DND-41 (cell line): ENCODE results near the gene SLX4.

Experiments used
- CTCF ChIP-seq: IDR thresholded peaks from 2 replicates; pipeline ENCODE4 v1.5.1; 2012; ENCODE audit warnings: borderline replicate concordance, low read length, moderate library complexity, mild to moderate bottlenecking; ENCODE audit not compliant: poor library complexity, severe bottlenecking; ENCODE audit errors: extremely low read depth
- EZH2 ChIP-seq: IDR thresholded peaks from 3 replicates; pipeline ENCODE4 v1.6.1; 2012; ENCODE audit warnings: borderline replicate concordance, low read depth, mild to moderate bottlenecking, moderate library complexity, low read length, inconsistent platforms; ENCODE audit not compliant: severe bottlenecking

GRCh38 chr16:3612510-3613466, 1.4 kb upstream of the SLX4 start:
- TF ChIP-seq CTCF (no peak), EZH2 (no peak)
